HG02981 (cell line): ENCODE results near the gene LRP2BP.
"Not testable (repeated sequence)": the region's sequence is repeated elsewhere in the genome, so short reads cannot be mapped to it uniquely, and the experiment has no call there.

ENCODE experiments used
- ATAC-seq: cut with Tn5 transposase; IDR thresholded peaks from one replicate; pipeline ENCODE4 v1.9.1; 2021; ENCODE audit warnings: mild to moderate bottlenecking, moderate library complexity; ENCODE audit not compliant: unreplicated experiment

The LRP2BP gene

GRCh38 chr4:185329879-185330510 lies 65.7 kb downstream of the LRP2BP start:
- not testable (repeated sequence) for ATAC-seq

- ATAC-seq = no peak
These were observed 67.1 kb downstream of the LRP2BP start for GRCh38 chr4:185328586-185328985.

GRCh38 chr4:185325721-185326120 lies 70.0 kb downstream of the LRP2BP start:
- not testable (repeated sequence) for ATAC-seq

- not testable (repeated sequence) for ATAC-seq
These were observed 71.4 kb downstream of the LRP2BP start for GRCh38 chr4:185324361-185324760.

- no peak for ATAC-seq
These were observed 72.1 kb downstream of the LRP2BP start for GRCh38 chr4:185323606-185324005.

GRCh38 chr4:185322803-185323202 lies 72.9 kb downstream of the LRP2BP start:
- no peak for ATAC-seq

GRCh38 chr4:185318679-185319078 lies 77.0 kb downstream of the LRP2BP start:
- ATAC-seq = no peak

- no peak for ATAC-seq
These were observed 77.8 kb downstream of the LRP2BP start for GRCh38 chr4:185317880-185318279.

GRCh38 chr4:185317462-185317861 lies 78.3 kb downstream of the LRP2BP start:
- not testable (repeated sequence) for ATAC-seq
